Thyroid gland (tissue), 4 donors: Measurements from ENCODE around the gene ATIC.

Experiments used
- POLR2A ChIP-seq, 2 donors: fragments of 450-650 bp; IDR thresholded peaks; one replicate each; pipeline ENCODE4 v1.6.1; 2017; ENCODE audit warnings: antibody characterized with exemption in 2 of 2, mild to moderate bottlenecking in 2 of 2, moderate library complexity in 1 of 2
- TF ChIP-seq, protein P1 (sequence below), 6 experiments: fragments of 200-600 bp in 3 of 6; fragments of 450-650 bp in 3 of 6; sonication (generic) in 3 of 6; IDR thresholded peaks; one replicate each; pipeline ENCODE4 v1.5.1; 2016 to 2019; ENCODE audit warnings: antibody characterized with exemption in 6 of 6, mild to moderate bottlenecking in 2 of 6, inconsistent platforms in 1 of 6, moderate library complexity in 1 of 6

DNA sequence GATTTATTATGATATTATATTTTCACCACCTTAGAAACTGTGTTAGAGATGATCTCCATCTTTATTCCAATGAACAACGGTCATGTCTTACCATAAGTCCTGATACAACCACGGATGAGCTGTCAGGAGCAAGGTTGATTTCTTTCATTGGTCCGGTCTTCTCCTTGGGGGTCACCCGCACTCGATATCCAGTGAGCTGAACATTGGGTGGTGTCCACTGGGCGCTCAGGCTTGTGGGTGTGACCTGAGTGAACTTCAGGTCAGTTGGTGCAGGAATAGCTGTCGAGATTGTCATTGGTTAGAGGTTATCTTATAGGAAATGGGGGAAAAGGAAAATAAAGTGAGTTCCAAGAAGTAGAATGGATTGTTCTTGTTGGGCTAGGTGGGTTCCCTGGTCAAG, 67.2 kb downstream of the ATIC start:
- TF ChIP-seq, protein P1, sequence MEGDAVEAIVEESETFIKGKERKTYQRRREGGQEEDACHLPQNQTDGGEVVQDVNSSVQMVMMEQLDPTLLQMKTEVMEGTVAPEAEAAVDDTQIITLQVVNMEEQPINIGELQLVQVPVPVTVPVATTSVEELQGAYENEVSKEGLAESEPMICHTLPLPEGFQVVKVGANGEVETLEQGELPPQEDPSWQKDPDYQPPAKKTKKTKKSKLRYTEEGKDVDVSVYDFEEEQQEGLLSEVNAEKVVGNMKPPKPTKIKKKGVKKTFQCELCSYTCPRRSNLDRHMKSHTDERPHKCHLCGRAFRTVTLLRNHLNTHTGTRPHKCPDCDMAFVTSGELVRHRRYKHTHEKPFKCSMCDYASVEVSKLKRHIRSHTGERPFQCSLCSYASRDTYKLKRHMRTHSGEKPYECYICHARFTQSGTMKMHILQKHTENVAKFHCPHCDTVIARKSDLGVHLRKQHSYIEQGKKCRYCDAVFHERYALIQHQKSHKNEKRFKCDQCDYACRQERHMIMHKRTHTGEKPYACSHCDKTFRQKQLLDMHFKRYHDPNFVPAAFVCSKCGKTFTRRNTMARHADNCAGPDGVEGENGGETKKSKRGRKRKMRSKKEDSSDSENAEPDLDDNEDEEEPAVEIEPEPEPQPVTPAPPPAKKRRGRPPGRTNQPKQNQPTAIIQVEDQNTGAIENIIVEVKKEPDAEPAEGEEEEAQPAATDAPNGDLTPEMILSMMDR (IDR thresholded peaks at IDR 0.05) = no peak
- no peak for TF ChIP-seq POLR2A (IDR thresholded peaks at IDR 0.05)
